K562 (cell line): ENCODE results near the gene FPR1. TPM values are rescaled to one million over a fixed set of nuclear protein-coding genes. Genes with fewer than 3 reads are reported as not detected.

Experiments
- polyA plus RNA-seq, 8 experiments: library from polyadenylated mRNA; depleted of rRNA in 4 of 8; stranded (reverse) in 5 of 8; unstranded in 3 of 8; fragments of >200 nt; fragmentation: Nextera tagmentation in 2 of 8; fragmentation: Illumina TruSeq in 1 of 8; extraction: Ambion mirVana in 2 of 8; extraction: Trizol in 1 of 8; gene quantifications; 2 replicates each; pipeline versions ENCODE4 v1.2.1 to v1.2.3, GENCODE V29; 2011 to 2014; ENCODE audit warnings: inconsistent platforms in 1 of 8, missing spikeins in 1 of 8
- total RNA-seq, 7 experiments: library from RNA; depleted of rRNA in 6 of 7; stranded (reverse); fragments of >200 nt in 6 of 7; fragmentation: Illumina TruSeq in 2 of 7; extraction: Trizol in 2 of 7; gene quantifications; 2 replicates each; pipeline versions ENCODE4 v1.2.1 to v1.2.3, GENCODE V29; 2011 to 2021; ENCODE audit warnings: low replicate concordance in 1 of 7
- TF ChIP-seq, protein P1 (sequence below): fragments of 450-650 bp; IDR thresholded peaks from 2 replicates; pipeline ENCODE4 v1.6.1; 2016; ENCODE audit warnings: mild to moderate bottlenecking, moderate library complexity

Gene FPR1
- total and polyA plus RNA-seq, 9 of the 15 experiments (the other 6 are each of a cell fraction or from before 2014, with no cell fraction given), result 0.06 to 0.25 (median 0.14) TPM; not detected in 4

DNA sequence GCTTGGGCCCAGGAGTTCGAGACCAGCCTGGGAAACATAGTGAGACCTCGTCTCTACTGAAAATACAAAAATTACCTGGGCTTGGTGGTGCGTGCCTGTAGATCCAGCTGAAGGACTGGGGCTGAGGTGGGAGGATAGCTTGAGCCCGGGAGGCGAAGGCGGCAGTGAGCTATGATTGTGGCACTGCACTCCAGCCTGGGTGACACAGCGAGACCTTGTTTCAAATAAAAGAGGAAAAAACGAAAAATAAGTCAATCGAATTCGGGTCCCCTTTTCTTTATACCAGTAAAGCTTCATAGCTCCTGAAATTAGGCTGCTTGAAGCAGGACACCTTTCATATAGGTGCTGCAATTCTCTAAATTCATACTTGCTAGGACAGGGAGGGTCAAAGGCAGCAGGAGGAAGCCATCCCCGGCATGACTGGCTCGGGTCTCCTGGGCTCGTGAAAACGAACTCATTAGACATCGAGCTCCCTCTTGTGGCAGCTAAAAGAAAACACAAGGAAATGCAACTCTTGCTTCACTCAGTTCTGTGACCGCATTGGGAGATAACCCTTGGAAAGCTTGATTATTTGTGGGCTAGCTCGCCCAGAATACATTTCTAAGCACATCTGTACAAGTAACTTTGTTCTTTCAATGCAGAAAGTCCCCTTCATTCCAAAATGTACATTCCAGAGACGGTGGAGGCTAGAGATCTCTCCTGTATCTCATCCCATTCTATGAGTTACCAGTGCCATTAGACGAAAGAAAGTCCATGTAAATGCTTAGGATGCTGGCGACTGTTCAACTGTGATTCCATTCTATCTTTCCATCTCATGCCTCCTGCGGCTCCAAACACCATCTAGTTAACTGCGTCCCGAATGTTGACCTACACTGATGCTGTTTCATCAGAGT lies 26.1 kb upstream of the FPR1 start (continued):
- TF ChIP-seq, protein P1, sequence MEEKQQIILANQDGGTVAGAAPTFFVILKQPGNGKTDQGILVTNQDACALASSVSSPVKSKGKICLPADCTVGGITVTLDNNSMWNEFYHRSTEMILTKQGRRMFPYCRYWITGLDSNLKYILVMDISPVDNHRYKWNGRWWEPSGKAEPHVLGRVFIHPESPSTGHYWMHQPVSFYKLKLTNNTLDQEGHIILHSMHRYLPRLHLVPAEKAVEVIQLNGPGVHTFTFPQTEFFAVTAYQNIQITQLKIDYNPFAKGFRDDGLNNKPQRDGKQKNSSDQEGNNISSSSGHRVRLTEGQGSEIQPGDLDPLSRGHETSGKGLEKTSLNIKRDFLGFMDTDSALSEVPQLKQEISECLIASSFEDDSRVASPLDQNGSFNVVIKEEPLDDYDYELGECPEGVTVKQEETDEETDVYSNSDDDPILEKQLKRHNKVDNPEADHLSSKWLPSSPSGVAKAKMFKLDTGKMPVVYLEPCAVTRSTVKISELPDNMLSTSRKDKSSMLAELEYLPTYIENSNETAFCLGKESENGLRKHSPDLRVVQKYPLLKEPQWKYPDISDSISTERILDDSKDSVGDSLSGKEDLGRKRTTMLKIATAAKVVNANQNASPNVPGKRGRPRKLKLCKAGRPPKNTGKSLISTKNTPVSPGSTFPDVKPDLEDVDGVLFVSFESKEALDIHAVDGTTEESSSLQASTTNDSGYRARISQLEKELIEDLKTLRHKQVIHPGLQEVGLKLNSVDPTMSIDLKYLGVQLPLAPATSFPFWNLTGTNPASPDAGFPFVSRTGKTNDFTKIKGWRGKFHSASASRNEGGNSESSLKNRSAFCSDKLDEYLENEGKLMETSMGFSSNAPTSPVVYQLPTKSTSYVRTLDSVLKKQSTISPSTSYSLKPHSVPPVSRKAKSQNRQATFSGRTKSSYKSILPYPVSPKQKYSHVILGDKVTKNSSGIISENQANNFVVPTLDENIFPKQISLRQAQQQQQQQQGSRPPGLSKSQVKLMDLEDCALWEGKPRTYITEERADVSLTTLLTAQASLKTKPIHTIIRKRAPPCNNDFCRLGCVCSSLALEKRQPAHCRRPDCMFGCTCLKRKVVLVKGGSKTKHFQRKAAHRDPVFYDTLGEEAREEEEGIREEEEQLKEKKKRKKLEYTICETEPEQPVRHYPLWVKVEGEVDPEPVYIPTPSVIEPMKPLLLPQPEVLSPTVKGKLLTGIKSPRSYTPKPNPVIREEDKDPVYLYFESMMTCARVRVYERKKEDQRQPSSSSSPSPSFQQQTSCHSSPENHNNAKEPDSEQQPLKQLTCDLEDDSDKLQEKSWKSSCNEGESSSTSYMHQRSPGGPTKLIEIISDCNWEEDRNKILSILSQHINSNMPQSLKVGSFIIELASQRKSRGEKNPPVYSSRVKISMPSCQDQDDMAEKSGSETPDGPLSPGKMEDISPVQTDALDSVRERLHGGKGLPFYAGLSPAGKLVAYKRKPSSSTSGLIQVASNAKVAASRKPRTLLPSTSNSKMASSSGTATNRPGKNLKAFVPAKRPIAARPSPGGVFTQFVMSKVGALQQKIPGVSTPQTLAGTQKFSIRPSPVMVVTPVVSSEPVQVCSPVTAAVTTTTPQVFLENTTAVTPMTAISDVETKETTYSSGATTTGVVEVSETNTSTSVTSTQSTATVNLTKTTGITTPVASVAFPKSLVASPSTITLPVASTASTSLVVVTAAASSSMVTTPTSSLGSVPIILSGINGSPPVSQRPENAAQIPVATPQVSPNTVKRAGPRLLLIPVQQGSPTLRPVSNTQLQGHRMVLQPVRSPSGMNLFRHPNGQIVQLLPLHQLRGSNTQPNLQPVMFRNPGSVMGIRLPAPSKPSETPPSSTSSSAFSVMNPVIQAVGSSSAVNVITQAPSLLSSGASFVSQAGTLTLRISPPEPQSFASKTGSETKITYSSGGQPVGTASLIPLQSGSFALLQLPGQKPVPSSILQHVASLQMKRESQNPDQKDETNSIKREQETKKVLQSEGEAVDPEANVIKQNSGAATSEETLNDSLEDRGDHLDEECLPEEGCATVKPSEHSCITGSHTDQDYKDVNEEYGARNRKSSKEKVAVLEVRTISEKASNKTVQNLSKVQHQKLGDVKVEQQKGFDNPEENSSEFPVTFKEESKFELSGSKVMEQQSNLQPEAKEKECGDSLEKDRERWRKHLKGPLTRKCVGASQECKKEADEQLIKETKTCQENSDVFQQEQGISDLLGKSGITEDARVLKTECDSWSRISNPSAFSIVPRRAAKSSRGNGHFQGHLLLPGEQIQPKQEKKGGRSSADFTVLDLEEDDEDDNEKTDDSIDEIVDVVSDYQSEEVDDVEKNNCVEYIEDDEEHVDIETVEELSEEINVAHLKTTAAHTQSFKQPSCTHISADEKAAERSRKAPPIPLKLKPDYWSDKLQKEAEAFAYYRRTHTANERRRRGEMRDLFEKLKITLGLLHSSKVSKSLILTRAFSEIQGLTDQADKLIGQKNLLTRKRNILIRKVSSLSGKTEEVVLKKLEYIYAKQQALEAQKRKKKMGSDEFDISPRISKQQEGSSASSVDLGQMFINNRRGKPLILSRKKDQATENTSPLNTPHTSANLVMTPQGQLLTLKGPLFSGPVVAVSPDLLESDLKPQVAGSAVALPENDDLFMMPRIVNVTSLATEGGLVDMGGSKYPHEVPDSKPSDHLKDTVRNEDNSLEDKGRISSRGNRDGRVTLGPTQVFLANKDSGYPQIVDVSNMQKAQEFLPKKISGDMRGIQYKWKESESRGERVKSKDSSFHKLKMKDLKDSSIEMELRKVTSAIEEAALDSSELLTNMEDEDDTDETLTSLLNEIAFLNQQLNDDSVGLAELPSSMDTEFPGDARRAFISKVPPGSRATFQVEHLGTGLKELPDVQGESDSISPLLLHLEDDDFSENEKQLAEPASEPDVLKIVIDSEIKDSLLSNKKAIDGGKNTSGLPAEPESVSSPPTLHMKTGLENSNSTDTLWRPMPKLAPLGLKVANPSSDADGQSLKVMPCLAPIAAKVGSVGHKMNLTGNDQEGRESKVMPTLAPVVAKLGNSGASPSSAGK, result no peak
